GM12864 (cell line): Measurements from ENCODE around the gene PSMB5.

Experiments used
- DNase-seq: peaks from one replicate; pipeline ENCODE4 v3.0.0-alpha.2; 2011; ENCODE audit warnings: low read depth
- H3K4me3 ChIP-seq: 2 replicates; pipeline ENCODE4 v1.5.1; 2011; ENCODE audit warnings: mild to moderate bottlenecking, low read depth, low read length, control low read depth
- TF ChIP-seq, protein P1 (sequence below): IDR thresholded peaks from 2 replicates; pipeline ENCODE4 v1.5.1; 2011; ENCODE audit warnings: low read depth, mild to moderate bottlenecking, moderate library complexity, low read length, control low read depth, inconsistent platforms; ENCODE audit errors: missing control alignments

Gene PSMB5

DNA sequence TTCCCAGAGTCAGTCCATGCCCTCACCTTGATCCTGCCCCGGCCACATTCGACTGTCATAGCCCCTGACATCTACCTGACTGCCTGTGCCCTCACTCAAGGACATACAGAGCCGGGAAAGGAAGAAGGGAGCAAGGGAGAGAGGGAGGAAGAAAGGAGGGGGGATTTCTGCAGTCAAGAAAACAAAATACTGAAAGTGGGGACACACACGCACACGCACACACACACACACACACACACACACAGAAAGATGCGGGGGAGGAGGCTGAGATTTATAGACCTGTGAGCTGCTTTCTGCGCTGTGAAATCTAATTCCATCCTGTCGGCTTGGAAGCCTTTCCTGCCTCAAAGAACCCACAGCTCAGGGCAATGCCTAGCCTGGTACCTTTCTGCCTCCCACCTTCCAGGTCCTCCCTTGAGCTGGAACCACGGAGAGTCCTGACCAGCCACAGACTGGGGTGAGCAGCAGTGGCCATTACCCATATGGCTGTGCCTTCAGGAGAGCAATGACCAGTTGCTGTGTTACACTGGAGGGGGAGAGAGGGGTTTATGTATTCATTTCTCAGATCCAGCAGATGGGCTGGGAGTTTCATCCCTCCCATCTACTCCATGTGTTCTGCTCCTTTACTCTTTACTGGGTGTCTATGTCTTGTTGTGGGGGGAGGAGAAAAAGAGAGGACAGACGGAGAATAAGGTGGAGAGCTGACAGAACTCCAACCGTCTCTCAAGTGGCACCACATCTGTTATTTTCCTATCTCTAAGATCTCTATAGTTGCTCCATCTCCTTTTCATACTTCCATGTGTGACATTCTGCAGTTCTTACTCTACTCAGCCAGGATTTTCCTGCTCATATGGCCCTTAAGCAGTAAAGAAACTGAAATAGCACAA, 37.7 kb downstream of the PSMB5 start:
- DNase-seq: no peak

GRCh38 chr14:22995889-22996625, 38.6 kb downstream of the PSMB5 start:
- TF ChIP-seq, protein P1, sequence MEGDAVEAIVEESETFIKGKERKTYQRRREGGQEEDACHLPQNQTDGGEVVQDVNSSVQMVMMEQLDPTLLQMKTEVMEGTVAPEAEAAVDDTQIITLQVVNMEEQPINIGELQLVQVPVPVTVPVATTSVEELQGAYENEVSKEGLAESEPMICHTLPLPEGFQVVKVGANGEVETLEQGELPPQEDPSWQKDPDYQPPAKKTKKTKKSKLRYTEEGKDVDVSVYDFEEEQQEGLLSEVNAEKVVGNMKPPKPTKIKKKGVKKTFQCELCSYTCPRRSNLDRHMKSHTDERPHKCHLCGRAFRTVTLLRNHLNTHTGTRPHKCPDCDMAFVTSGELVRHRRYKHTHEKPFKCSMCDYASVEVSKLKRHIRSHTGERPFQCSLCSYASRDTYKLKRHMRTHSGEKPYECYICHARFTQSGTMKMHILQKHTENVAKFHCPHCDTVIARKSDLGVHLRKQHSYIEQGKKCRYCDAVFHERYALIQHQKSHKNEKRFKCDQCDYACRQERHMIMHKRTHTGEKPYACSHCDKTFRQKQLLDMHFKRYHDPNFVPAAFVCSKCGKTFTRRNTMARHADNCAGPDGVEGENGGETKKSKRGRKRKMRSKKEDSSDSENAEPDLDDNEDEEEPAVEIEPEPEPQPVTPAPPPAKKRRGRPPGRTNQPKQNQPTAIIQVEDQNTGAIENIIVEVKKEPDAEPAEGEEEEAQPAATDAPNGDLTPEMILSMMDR: no peak
- H3K4me3 ChIP-seq: no peak overlapping the region
- no peak for DNase-seq

More for the DNA sequence above, 37.7 kb downstream of the PSMB5 start:
- TF ChIP-seq, protein P1: no peak
- no peak overlapping the region for H3K4me3 ChIP-seq

DNA sequence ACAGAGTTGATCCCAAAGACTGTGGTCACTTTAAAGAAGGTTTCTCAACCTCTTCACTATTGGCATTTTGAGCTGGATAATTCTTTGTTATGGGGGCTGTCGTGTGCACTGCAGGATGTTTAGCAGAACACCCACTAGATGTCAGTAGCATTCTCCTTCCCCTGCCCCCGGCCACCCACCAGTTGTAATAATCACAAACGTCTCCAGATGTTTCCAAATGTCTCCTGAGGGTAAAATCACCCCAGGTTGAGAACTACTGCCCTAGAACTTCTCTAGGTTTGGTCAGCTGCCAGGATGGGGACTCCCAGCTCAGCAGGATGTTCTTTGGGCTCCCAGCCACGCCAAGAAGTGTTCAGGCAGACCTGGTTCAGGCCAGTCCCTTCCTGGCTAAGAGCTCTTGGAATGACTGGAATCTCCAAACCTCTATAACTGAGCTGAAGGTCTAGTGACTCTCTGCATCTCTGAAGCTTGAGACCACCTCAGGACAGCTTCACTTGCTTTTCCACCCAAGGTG, 39.9 kb downstream of the PSMB5 start:
- H3K4me3 ChIP-seq: no peak overlapping the region
- TF ChIP-seq, protein P1: peak; percentile 64
- no peak for DNase-seq

DNA sequence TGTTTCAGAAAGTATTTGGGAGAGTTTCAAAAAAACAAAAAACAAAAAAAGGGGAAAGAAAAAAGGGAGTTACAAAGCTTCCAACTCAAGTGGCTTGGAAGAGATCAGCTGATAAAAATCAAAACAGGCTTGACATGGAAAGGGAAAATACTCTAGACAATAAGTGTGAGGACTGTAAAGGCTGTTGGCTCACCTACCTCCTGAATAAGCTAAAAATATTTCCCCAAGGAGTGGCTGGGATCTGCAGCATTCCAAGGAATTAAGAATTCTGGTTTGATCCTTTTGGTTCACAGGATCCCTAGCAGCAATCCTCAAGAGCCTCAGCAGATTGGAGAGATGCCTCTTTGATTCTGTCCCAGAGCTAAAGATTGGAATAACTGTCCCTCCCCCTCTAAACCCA, 41.2 kb downstream of the PSMB5 start:
- TF ChIP-seq, protein P1: no peak
- no peak for DNase-seq

GRCh38 chr14:22991852-22992251, 42.8 kb downstream of the PSMB5 start:
- TF ChIP-seq, protein P1: no peak
- no peak for DNase-seq
- H3K4me3 ChIP-seq: no peak overlapping the region

More for the DNA sequence above, 41.2 kb downstream of the PSMB5 start:
- H3K4me3 ChIP-seq: no peak overlapping the region

DNA sequence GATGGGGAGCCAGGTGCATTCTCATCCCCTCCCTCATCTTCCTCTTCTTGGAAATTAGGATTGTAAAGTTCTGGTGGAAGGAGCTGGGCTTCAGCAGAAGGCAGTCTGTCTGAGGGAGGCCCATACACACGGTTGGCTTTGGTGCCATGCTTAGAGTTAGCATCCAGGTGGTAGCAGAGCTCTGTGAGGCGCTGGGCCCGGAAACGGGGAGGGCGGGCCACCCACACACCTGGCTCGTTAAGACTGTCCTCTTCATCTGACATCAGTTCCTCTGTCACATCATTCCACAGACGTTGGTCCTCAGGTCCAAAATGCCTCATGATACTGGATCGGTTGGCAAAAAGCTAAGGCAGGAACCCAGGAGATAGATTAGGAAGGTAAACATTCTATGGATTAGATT, 47.4 kb downstream of the PSMB5 start:
- TF ChIP-seq, protein P1: no peak
- no peak overlapping the region for H3K4me3 ChIP-seq
- DNase-seq: no peak
